Activated naive CD4-positive, alpha-beta T cell treated with anti-CD3 and anti-CD28 coated beads for 36 hours (primary cell): ENCODE results near the gene ZNF470. TPM values are rescaled to one million over a fixed set of nuclear protein-coding genes. Genes with fewer than 3 reads are reported as not detected.
A peak's percentile ranks its signal among the peaks of the same experiment; 100 is the strongest.

Experiments used
- CTCF ChIA-PET: fragments of 350-600 bp; sonication (Branson Sonifier 250); formaldehyde crosslinking; loops from one replicate; lab custom pipeline; 2021; ENCODE audit warnings: antibody characterized with exemption; lab: Charles Lee
- DNase-seq: peaks from one replicate; pipeline ENCODE4 v3.0.0-alpha.2; 2020
- H3K27ac Mint-ChIP-seq: one replicate; pipeline ENCODE4 v1.8.0; 2021; ENCODE audit warnings: mild to moderate bottlenecking, mixed read lengths
- H3K27me3 Mint-ChIP-seq: one replicate; pipeline ENCODE4 v1.8.0; 2021; ENCODE audit warnings: low read depth, mixed read lengths
- H3K36me3 Mint-ChIP-seq: one replicate; pipeline ENCODE4 v1.8.0; 2021; ENCODE audit warnings: low read depth, mixed read lengths
- H3K4me1 Mint-ChIP-seq: one replicate; pipeline ENCODE4 v1.8.0; 2021; ENCODE audit warnings: low read depth, mixed read lengths
- H3K4me3 Mint-ChIP-seq: one replicate; pipeline ENCODE4 v1.8.0; 2021; ENCODE audit warnings: mild to moderate bottlenecking, moderate library complexity, mixed read lengths
- H3K9me3 Mint-ChIP-seq: one replicate; pipeline ENCODE4 v1.8.0; 2021; ENCODE audit warnings: mixed read lengths
- intact Hi-C: fragments of 100-400 bp; cut with micrococcal nuclease; formaldehyde crosslinking; loops from one replicate; pipeline ENCODE4 v1.15.1; 2023
- total RNA-seq, 2 experiments: library from RNA; stranded (reverse); gene quantifications; one replicate each; pipeline ENCODE4 v1.2.3, GENCODE V29; 2021

ZNF470 gene
- total RNA-seq, 2 experiments from 2014 or later: 0.99 to 1.5 TPM

GRCh38 chr19:56573914-56574313 is 6.6 kb downstream of the ZNF470 start:
- H3K27ac Mint-ChIP-seq: no peak overlapping the region
- H3K9me3 Mint-ChIP-seq: peaks cover 69% of the 10 kb centered on the region
- no peak for DNase-seq
- intact Hi-C loops: no loop called here
- no peaks in the 10 kb centered on the region for H3K27me3 Mint-ChIP-seq
- no peaks in the 10 kb centered on the region for H3K4me1 Mint-ChIP-seq
- H3K36me3 Mint-ChIP-seq: peaks cover 71% of the 10 kb centered on the region
- CTCF ChIA-PET: interaction anchor here (1.0 kb wide), 1 partner anchor 12 kb away, joined by 3 read pairs; no protein-coding TSS in a partner anchor
- H3K4me3 Mint-ChIP-seq: no peak overlapping the region

- Mint-ChIP-seq H3K4me3 (no peak overlapping the region), H3K9me3 (peaks cover 69% of the 10 kb centered on the region), H3K4me1 (no peaks in the 10 kb centered on the region), H3K27me3 (no peaks in the 10 kb centered on the region), H3K27ac (no peak overlapping the region), H3K36me3 (peaks cover 58% of the 10 kb centered on the region)
- DNase-seq: no peak
- intact Hi-C loops: no loop called here
- CTCF ChIA-PET: no interaction called here
These were observed 10.7 kb downstream of the ZNF470 start for GRCh38 chr19:56577719-56578602.

DNA sequence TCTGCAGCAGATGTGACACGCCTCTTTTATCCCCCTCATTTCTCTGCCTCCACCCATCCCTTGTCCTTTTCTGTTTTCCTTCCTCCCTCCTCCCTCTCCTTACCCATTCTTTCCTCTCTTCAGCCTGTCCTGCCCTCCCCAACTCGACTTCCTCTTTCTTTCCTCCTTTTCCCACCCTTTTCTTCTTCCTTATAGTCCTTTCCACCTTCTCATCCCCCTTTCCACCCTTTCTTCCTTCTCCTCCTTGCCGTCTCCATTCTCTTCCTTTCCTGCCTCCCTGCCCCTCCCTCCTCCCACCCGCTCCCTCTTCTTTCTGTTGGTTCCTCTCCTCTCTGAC is 27.1 kb downstream of the ZNF470 start:
- Mint-ChIP-seq H3K4me1 (peaks cover 21% of the 10 kb centered on the region), H3K9me3 (peaks cover 36% of the 10 kb centered on the region), H3K27ac (no peak overlapping the region), H3K27me3 (no peaks in the 10 kb centered on the region), H3K4me3 (peak overlapping the region; percentile 92), H3K36me3 (peaks cover 29% of the 10 kb centered on the region)
- DNase-seq: no peak
- intact Hi-C loops: no loop called here
- CTCF ChIA-PET: no interaction called here

DNA sequence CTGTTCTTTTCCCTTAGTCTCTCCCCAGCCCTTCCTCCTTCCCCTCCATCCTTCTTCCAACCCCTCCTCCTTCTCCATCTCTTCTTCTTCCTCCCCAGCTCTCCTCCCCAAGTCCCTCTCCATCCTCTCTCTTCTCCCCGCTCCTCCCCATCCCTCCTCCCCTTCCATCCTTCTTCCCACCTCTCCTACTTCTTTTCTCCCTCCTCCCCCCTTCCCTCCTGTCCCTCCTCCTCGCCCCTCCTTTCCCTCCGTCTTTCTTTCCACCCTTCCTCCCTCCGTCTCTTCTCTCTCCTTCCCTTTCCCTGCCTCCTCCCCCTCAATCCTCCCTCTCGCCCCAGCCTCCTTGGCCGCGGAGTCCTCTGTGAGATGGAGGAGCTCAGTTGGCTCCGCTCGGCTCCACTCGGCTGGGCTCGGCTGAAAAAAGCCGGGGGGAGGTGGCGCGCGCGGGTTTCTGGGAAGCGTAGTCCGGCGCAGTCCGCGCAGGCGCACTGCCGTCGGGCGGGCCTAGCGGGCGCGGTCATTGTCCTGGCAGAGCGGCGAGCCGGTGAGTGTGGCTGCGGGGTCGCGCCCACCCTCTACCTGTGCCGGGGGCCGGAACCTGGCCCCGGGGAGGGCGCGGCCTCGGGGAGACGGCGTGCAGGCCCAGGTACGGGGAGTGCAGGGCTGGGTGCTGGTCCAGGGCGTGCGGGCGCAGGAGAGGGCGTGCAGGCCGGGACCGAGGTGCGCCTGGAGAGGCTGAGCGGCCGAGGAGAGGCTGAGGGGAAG is 27.7 kb downstream of the ZNF470 start, which contains the start of gene ZNF71:
ZNF71 (plus strand) TSS at position 520 of the 765 bp plus-strand sequence. CDS start 6,257 bp downstream, outside the sequence.
- Mint-ChIP-seq H3K27me3 (no peaks in the 10 kb centered on the region), H3K4me3 (peak within 1 kb of the TSS; percentile 92), H3K4me1 (peaks cover 21% of the 10 kb centered on the region), H3K36me3 (peaks cover 32% of the 10 kb centered on the region), H3K27ac (peak within 1 kb of the TSS; percentile 52), H3K9me3 (peaks cover 38% of the 10 kb centered on the region)
- CTCF ChIA-PET: no interaction called here
- intact Hi-C loops: loop anchor here (1.0 to 5.0 kb wide), 3 partner anchors 28 to 202 kb away; partner anchors contain the start of genes ZFP28, ZNF470 and ZNF582
- DNase-seq: peak; percentile 91

- Mint-ChIP-seq H3K4me1 (peaks cover 22% of the 10 kb centered on the region), H3K9me3 (peaks cover 38% of the 10 kb centered on the region), H3K36me3 (peaks cover 34% of the 10 kb centered on the region), H3K4me3 (peak overlapping the region; percentile 92), H3K27ac (peak overlapping the region; percentile 52), H3K27me3 (no peaks in the 10 kb centered on the region)
- CTCF ChIA-PET: no interaction called here
- intact Hi-C loops: loop anchor here (1.0 to 5.0 kb wide), 3 partner anchors 28 to 202 kb away; partner anchors contain the start of genes ZFP28, ZNF470 and ZNF582
- no peak for DNase-seq
These were observed 28.3 kb downstream of the ZNF470 start for GRCh38 chr19:56595548-56595899.

DNA sequence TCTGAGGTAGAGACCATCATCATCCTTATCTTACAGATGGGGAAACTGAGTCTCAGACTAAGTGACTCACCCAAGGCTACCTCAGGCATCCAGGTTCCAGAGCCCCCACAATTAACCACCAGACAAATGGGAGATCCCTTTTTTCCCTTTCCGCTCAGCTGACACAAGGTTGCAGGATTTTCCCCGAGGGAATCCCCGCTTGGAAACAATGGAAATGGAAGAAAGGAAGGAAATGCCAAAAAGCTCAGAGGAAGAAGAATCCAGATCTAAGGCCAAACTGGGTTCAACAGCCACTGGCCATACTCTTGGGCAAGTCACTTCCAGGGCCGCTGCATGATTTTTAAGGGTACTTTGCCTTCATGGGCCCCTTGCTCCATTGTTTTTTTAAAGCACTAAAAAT is 29.4 kb downstream of the ZNF470 start:
- peak overlapping the region; percentile 92 for H3K4me3 Mint-ChIP-seq

DNA sequence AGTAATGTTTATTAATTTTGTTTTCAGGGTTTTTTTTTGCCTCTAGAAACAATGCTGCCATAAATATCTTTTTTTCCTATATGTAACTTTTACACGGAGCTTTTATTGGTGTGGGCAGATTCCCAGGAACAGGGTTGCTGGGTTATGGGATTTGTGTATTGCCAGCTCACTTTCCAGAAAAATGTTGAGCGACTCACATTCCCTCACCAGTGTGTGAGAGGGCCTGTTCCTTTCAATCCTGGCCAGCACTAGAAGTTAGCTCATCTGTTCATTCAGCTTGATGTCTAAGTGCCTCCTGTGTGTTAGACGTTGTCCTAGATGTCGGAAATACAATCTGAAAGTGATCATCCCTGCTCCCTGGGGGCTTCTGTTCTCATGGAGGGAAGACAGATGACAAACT is 30.4 kb downstream of the ZNF470 start:
- no peak for DNase-seq
- intact Hi-C loops: loop anchor here (5.0 kb wide), 1 partner anchor 60 kb away; the partner anchor contains the start of gene ZFP28
- Mint-ChIP-seq H3K27me3 (no peaks in the 10 kb centered on the region), H3K4me3 (no peak overlapping the region), H3K36me3 (peaks cover 53% of the 10 kb centered on the region), H3K27ac (no peak overlapping the region), H3K4me1 (peaks cover 22% of the 10 kb centered on the region), H3K9me3 (peaks cover 42% of the 10 kb centered on the region)
- CTCF ChIA-PET: no interaction called here

More for the DNA sequence above, 29.4 kb downstream of the ZNF470 start:
- intact Hi-C loops: loop anchor here (5.0 kb wide), 1 partner anchor 59 kb away; the partner anchor contains the start of gene ZFP28
- no peak for DNase-seq
- H3K4me1 Mint-ChIP-seq: peaks cover 22% of the 10 kb centered on the region
- H3K9me3 Mint-ChIP-seq: peaks cover 43% of the 10 kb centered on the region
- H3K27ac Mint-ChIP-seq: no peak overlapping the region
- H3K36me3 Mint-ChIP-seq: peaks cover 43% of the 10 kb centered on the region
- CTCF ChIA-PET: no interaction called here
- no peaks in the 10 kb centered on the region for H3K27me3 Mint-ChIP-seq

GRCh38 chr19:56601375-56601774 is 34.1 kb downstream of the ZNF470 start:
- peaks cover 47% of the 10 kb centered on the region for H3K9me3 Mint-ChIP-seq
- H3K4me1 Mint-ChIP-seq: peaks cover 4% of the 10 kb centered on the region
- peaks cover 77% of the 10 kb centered on the region for H3K36me3 Mint-ChIP-seq
- CTCF ChIA-PET: no interaction called here
- no peaks in the 10 kb centered on the region for H3K27me3 Mint-ChIP-seq
- no peak for DNase-seq
- intact Hi-C loops: no loop called here
- H3K27ac Mint-ChIP-seq: no peak overlapping the region
- no peak overlapping the region for H3K4me3 Mint-ChIP-seq

DNA sequence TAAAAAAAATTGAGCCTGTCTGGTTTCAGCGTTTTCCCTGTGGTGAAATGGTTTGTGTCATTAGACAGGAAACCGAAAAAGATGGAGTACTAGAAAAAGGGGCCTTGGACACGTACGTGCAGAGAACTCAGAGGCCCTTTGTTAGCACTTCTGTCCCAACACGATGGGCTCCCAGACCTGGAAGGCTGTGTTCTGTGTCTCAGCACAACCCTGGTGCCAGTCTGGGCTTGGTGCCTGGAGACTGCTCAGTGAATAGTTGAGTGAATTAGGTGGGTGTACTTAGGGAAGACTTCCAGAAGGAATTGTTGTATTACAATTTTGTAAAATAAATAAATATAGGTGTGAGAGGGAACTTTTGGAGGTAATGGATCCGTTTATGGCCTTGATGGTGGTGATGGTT is 36.6 kb downstream of the ZNF470 start:
- Mint-ChIP-seq H3K9me3 (peaks cover 59% of the 10 kb centered on the region), H3K36me3 (peaks cover 81% of the 10 kb centered on the region), H3K4me1 (peaks cover 2% of the 10 kb centered on the region), H3K27ac (no peak overlapping the region), H3K27me3 (no peaks in the 10 kb centered on the region), H3K4me3 (no peak overlapping the region)
- DNase-seq: no peak
- CTCF ChIA-PET: no interaction called here
- intact Hi-C loops: no loop called here

- Mint-ChIP-seq H3K27ac (no peak overlapping the region), H3K36me3 (peaks cover 85% of the 10 kb centered on the region), H3K9me3 (peaks cover 62% of the 10 kb centered on the region), H3K4me1 (no peaks in the 10 kb centered on the region), H3K27me3 (no peaks in the 10 kb centered on the region), H3K4me3 (no peak overlapping the region)
- no peak for DNase-seq
- intact Hi-C loops: no loop called here
- CTCF ChIA-PET: no interaction called here
These were observed 41.2 kb downstream of the ZNF470 start for GRCh38 chr19:56608274-56608964.

- peaks cover 93% of the 10 kb centered on the region for H3K36me3 Mint-ChIP-seq
These were observed 44.0 kb downstream of the ZNF470 start for GRCh38 chr19:56611288-56611687.

GRCh38 chr19:56612737-56613136 is 45.5 kb downstream of the ZNF470 start:
- Mint-ChIP-seq H3K9me3 (peaks cover 82% of the 10 kb centered on the region), H3K4me1 (no peaks in the 10 kb centered on the region)
- CTCF ChIA-PET: no interaction called here

More at GRCh38 chr19:56611288-56611687, 44.0 kb downstream of the ZNF470 start:
- H3K4me1 Mint-ChIP-seq: no peaks in the 10 kb centered on the region
- no peak for DNase-seq
- H3K27me3 Mint-ChIP-seq: no peaks in the 10 kb centered on the region
- CTCF ChIA-PET: no interaction called here
- no peak overlapping the region for H3K27ac Mint-ChIP-seq
- intact Hi-C loops: no loop called here
- H3K9me3 Mint-ChIP-seq: peaks cover 80% of the 10 kb centered on the region
- H3K4me3 Mint-ChIP-seq: no peak overlapping the region

More at GRCh38 chr19:56612737-56613136, 45.5 kb downstream of the ZNF470 start:
- Mint-ChIP-seq H3K27me3 (no peaks in the 10 kb centered on the region), H3K36me3 (peaks cover 95% of the 10 kb centered on the region), H3K27ac (no peak overlapping the region), H3K4me3 (no peak overlapping the region)
- intact Hi-C loops: no loop called here
- DNase-seq: no peak
